Mesendoderm (in vitro differentiated cells): Measurements from ENCODE around the gene RNU1-4.
"Not testable (repeated sequence)": the region's sequence is repeated elsewhere in the genome, so short reads cannot be mapped to it uniquely, and the experiment has no call there.

ENCODE experiments used
- DNase-seq: peaks from one replicate; pipeline ENCODE4 v3.0.0; 2013
- H2AK5ac ChIP-seq: 2 replicates; pipeline ENCODE4 v1.6.1; 2013; ENCODE audit warnings: low read length, inconsistent platforms
- H2BK120ac ChIP-seq: 2 replicates; pipeline ENCODE4 v1.6.1; 2013; ENCODE audit warnings: low read depth, mild to moderate bottlenecking, low read length, moderate library complexity, mixed read lengths
- H2BK15ac ChIP-seq: replicated peaks from 2 replicates; pipeline ENCODE4 v1.6.1; 2013; ENCODE audit warnings: low read depth, mild to moderate bottlenecking, moderate library complexity
- H2BK5ac ChIP-seq: 2 replicates; pipeline ENCODE4 v1.6.1; 2013; ENCODE audit warnings: low read length, inconsistent platforms
- H3K18ac ChIP-seq: 2 replicates; pipeline ENCODE4 v1.6.1; 2013; ENCODE audit warnings: mild to moderate bottlenecking, low read length, mixed read lengths
- H3K23ac ChIP-seq: one replicate; pipeline ENCODE4 v1.6.1; 2013; ENCODE audit warnings: low read length
- H3K27ac ChIP-seq: 2 replicates; pipeline ENCODE4 v1.5.1; 2013; ENCODE audit warnings: low read depth, mild to moderate bottlenecking, inconsistent platforms, low read length, moderate library complexity
- H3K27me3 ChIP-seq: 2 replicates; pipeline ENCODE4 v1.6.1; 2013; ENCODE audit warnings: low read length, control low read depth, mild to moderate bottlenecking, inconsistent platforms; ENCODE audit not compliant: insufficient read depth, poor library complexity
- H3K36me3 ChIP-seq: 2 replicates; pipeline ENCODE4 v1.6.1; 2013; ENCODE audit warnings: low read length, inconsistent platforms; ENCODE audit not compliant: control insufficient read depth, insufficient read depth
- H3K4ac ChIP-seq: one replicate; pipeline ENCODE4 v1.6.1; 2013; ENCODE audit warnings: low read depth, mild to moderate bottlenecking, low read length, moderate library complexity
- H3K4me1 ChIP-seq: 2 replicates; pipeline ENCODE4 v1.6.1; 2013; ENCODE audit warnings: low read depth, low read length, inconsistent platforms; ENCODE audit not compliant: control insufficient read depth
- H3K4me2 ChIP-seq: 2 replicates; pipeline ENCODE4 v1.6.1; 2013; ENCODE audit warnings: low read length
- H3K4me3 ChIP-seq: 2 replicates; pipeline ENCODE4 v1.5.1; 2013; ENCODE audit warnings: mild to moderate bottlenecking, low read length
- H3K56ac ChIP-seq: one replicate; pipeline ENCODE4 v1.6.1; 2013; ENCODE audit warnings: low read length
- H3K79me1 ChIP-seq: 2 replicates; pipeline ENCODE4 v1.6.1; 2013; ENCODE audit warnings: low read length, inconsistent platforms
- H3K79me2 ChIP-seq: 2 replicates; pipeline ENCODE4 v1.6.1; 2013; ENCODE audit warnings: mild to moderate bottlenecking, low read length; ENCODE audit not compliant: control insufficient read depth, insufficient read depth
- H3K9ac ChIP-seq: 2 replicates; pipeline ENCODE4 v1.6.1; 2013; ENCODE audit warnings: low read length, inconsistent platforms
- H4K5ac ChIP-seq: one replicate; pipeline ENCODE4 v1.6.1; 2013; ENCODE audit warnings: low read length
- H4K8ac ChIP-seq: one replicate; pipeline ENCODE4 v1.6.1; 2013; ENCODE audit warnings: low read depth, mild to moderate bottlenecking, control low read depth, low read length, moderate library complexity
- WGBS: extraction: QIAGEN DNeasy Blood & Tissue Kit; methylation state at CpG from one replicate; pipeline ENCODE4 v1.1.7; 2013; ENCODE audit warnings: low lambda C conversion rate, missing lambda C conversion rate; ENCODE audit not compliant: insufficient coverage; ENCODE audit errors: extremely low coverage; 5-methylcytosine and 5-hydroxymethylcytosine counted together

RNU1-4 gene

DNA sequence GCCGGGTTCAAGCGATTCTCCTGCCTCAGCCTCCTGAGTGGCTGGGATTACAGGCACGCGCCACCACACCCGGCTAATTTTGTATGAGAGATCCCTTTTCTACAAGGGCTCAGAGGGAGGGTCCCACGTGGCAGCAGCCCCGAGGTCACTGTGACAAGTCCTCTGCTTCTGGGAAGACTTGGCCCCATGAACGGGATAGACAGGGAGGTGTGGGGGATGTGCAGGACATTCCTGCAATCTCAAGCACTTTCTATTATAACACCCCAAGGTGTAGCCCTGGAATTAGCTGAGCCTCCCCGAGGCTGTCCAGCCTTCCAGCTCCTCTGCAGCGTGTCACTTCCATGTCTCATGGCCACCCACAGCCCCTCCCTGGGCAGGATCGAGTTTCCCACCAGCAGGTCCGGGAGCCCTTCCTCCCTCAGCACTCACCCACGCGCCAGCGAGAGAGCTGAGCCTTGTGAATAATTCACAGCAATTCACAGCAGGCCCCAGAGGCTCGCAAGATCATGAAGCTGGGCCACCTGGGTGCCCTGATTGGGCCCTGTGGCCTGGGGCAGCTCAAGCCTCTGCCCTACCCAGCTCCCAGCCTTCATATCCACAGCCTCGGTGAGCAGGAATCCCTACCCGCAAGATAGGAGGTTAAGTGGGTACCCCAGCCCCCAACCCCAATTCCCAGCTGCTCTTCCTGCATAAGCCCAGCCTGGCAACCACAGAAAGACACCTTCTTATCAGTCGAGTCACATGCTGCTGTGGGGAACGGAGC is 22.8 kb upstream of the RNU1-4 start:
- Histone ChIP-seq H3K4me2 (no peak overlapping the region), H3K18ac (no peak overlapping the region), H3K79me2 (no peaks in the 10 kb centered on the region), H3K79me1 (no peaks in the 10 kb centered on the region), H2BK15ac (no peak overlapping the region), H3K27me3 (no peaks in the 10 kb centered on the region), H3K4me1 (no peaks in the 10 kb centered on the region), H3K9ac (no peak overlapping the region), H3K36me3 (no peaks in the 10 kb centered on the region), H4K8ac (no peak overlapping the region), H2AK5ac (no peak overlapping the region), H2BK120ac (no peak overlapping the region), H4K5ac (no peak overlapping the region), H3K4ac (no peak overlapping the region), H2BK5ac (no peak overlapping the region), H3K4me3 (no peak overlapping the region), H3K56ac (no peak overlapping the region), H3K23ac (no peak overlapping the region), H3K27ac (no peak overlapping the region)
- no CpG with 5 or more reads among the region's 20 CpGs for WGBS
- no peak for DNase-seq

DNA sequence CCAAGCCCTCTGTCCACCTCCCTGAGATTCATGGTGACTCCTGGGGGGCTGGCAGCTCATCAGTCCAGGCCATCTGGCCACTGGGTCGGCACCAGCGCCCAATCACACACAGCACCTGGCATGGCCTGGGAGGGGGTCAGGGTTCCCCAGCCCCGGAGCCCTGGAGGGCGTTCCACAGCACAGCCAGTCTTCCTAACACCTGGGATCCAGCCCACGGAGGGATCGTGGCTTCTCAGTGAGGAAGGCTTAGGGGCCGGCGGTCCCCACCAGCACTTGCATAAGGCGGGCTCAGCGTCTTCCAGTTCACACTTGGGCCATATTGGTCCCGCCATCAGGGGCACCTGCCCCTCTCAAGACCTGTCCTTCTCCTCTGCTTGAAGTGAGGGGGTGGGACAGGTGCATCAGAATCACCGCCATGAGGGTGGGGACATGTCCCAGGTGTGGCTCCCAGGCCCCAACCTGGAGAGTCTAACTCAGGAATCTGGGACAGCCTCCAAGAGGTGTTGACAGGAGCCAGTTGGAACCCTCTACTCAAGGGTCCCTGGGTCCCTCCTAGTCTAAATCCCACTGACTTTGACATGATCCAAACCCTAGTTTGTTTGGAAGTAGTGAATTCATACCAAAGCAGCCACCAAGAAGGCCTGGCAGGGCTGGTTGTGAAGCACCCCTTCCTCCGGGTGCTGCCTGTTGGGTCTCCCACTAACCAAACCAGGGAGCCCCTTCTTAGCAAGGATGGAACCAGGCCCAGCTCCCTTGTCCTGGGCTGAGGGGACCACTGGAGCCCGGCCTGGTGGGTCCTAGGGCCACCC is 22.0 kb upstream of the RNU1-4 start:
- H2BK15ac ChIP-seq, H3K36me3 ChIP-seq, H3K4me1 ChIP-seq, H3K56ac ChIP-seq, DNase-seq, H3K18ac ChIP-seq, H3K27ac ChIP-seq, H2BK120ac ChIP-seq, H3K27me3 ChIP-seq, H3K9ac ChIP-seq, H4K5ac ChIP-seq, H3K4me3 ChIP-seq, H2BK5ac ChIP-seq, H3K79me1 ChIP-seq, H3K4me2 ChIP-seq, H3K79me2 ChIP-seq, H3K4ac ChIP-seq, H4K8ac ChIP-seq, H3K23ac ChIP-seq: not testable (repeated sequence)
- WGBS = no CpG with 5 or more reads among the region's 14 CpGs
- peak overlapping the region; percentile 23 for H2AK5ac ChIP-seq

DNA sequence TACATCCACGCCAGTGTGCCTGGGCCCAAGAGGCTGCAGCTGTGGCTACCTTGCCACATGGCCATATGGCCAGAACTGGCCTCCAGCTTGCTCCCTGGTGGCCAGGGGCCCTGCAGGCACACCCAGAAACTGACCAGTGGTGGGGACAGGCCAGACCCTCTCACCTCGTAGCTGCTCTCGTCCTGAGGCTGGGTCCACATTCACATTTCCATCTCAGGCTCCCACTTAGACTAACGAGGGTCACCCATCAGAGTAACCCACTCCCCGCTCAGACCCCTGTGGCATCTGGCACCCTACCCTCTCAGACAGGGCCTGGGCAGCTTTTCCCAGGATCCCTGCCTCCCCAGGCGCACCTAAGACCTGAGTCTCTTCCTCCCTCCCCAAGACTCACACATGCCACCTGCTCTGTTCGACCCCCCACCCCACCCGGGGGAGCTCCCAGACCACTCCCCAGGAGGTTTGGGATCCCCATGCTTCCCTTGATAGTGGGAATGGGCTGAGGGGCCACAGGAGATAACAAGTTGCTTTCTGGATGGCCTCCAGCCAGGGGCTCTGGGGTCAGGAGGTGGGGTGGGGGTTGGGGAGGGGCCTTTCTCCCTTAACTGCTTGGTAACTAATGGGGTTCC is 21.3 kb upstream of the RNU1-4 start:
- Histone ChIP-seq H3K27ac (no peak overlapping the region), H3K27me3 (no peaks in the 10 kb centered on the region), H2AK5ac (peak overlapping the region; percentile 23), H3K4me3 (no peak overlapping the region), H3K79me1 (no peaks in the 10 kb centered on the region), H2BK120ac (no peak overlapping the region), H3K36me3 (no peaks in the 10 kb centered on the region), H3K23ac (no peak overlapping the region), H3K56ac (no peak overlapping the region), H3K4me1 (no peaks in the 10 kb centered on the region), H3K18ac (no peak overlapping the region), H2BK15ac (no peak overlapping the region), H2BK5ac (no peak overlapping the region), H4K8ac (no peak overlapping the region), H3K4ac (no peak overlapping the region), H3K79me2 (no peaks in the 10 kb centered on the region), H3K9ac (no peak overlapping the region), H3K4me2 (no peak overlapping the region), H4K5ac (no peak overlapping the region)
- no CpG with 5 or more reads among the region's 8 CpGs for WGBS
- no peak for DNase-seq

DNA sequence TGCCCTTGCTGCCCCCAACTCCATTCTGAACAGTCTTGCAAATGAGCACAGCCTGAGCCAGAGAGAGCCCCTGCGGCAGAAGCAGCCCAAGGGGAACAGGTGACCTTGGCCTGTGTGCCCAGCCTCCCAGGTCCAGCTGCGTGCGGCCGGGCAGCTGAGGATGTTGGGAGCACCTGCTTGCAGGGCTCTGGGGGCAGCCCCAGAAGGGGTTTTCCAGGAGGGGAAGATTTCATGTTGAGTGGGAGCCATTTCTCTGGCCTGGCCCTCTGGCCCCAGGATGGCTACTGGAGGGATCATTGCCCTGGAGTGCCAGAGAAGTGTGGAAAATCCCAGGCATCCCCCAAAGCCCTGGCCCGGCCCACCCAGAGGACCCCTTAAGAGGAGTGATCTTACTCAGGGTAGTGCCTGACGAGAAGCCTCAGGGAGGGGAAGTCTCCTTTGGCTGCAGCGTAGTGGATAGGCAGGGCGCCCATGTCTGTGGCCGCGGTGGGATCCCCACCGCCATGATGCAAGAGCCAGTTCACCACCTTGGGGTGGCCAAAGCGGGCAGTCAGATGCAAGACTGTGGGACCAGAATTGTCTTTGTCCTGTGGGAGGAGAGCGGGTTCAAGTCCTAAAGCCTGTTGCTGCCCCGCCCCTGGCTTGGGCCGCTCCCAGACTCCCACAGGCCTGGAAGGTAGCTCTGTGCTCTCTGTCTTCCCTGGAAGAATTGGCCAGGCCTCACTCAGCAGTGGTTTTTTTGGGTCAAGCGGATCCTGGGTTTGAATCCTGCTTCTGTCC is 20.6 kb upstream of the RNU1-4 start:
- no peak for DNase-seq
- Histone ChIP-seq H2BK5ac (no peak overlapping the region), H3K27me3 (no peaks in the 10 kb centered on the region), H3K18ac (no peak overlapping the region), H3K27ac (no peak overlapping the region), H3K56ac (no peak overlapping the region), H2BK15ac (no peak overlapping the region), H4K8ac (no peak overlapping the region), H3K4me3 (no peak overlapping the region), H3K4me2 (no peak overlapping the region), H2AK5ac (no peak overlapping the region), H3K4ac (no peak overlapping the region), H4K5ac (no peak overlapping the region), H3K79me2 (no peaks in the 10 kb centered on the region), H3K4me1 (no peaks in the 10 kb centered on the region), H2BK120ac (no peak overlapping the region), H3K36me3 (no peaks in the 10 kb centered on the region), H3K9ac (no peak overlapping the region), H3K23ac (no peak overlapping the region), H3K79me1 (no peaks in the 10 kb centered on the region)
- WGBS = no CpG with 5 or more reads among the region's 16 CpGs

DNA sequence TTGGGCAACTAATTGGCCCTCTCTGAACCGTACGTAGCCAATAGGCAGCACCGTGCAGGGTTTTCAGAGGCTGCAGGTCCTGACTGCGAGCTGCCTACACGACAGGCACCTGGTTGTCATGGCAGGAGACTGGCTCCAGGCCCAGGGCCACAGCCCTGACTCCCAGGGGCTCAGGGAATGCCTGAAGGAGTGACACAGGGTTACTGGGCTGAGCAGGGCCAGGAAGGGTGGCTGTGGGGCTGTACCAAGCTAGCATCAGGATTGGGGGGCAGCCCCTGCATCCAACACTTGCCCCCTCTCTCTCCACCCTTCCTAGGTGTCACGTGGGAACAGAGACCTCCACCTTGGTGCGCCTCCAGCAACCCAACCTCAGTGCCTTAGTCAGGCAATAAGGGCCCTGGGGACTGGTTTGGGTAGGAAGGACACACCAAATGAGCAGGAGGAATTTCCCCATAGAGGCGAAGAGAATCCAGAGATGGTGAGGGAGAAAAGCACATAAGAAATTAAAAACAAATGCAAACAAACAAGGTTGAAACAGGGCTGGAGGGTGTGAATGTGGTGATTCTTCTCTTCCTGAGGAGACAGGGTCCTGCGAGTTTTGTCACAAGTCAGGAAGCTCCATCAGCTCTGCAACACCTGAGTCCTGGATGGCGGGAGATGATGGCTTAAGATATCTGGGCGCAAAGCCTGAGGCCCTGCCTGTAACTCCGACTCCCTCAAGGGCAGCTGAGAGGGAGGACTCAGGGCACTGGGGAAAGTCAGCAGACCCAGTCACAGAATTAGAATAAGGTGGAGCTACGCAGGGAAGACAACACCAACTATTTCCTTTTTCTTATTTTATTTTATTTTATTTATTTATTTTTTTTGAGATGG is 19.7 kb upstream of the RNU1-4 start:
- no peak for DNase-seq

More for the DNA sequence above, 19.7 kb upstream of the RNU1-4 start:
- H3K27ac ChIP-seq = no peak overlapping the region
- H2BK15ac ChIP-seq = no peak overlapping the region
- H3K79me1 ChIP-seq = no peaks in the 10 kb centered on the region
- H3K56ac ChIP-seq = no peak overlapping the region
- no CpG with 5 or more reads among the region's 13 CpGs for WGBS
- no peak overlapping the region for H4K8ac ChIP-seq
- H3K36me3 ChIP-seq = no peaks in the 10 kb centered on the region
- no peaks in the 10 kb centered on the region for H3K4me1 ChIP-seq
- H3K4ac ChIP-seq = no peak overlapping the region
- no peak overlapping the region for H3K9ac ChIP-seq
- no peak overlapping the region for H2BK120ac ChIP-seq
- no peak overlapping the region for H3K4me3 ChIP-seq
- no peak overlapping the region for H3K23ac ChIP-seq
- H2BK5ac ChIP-seq = no peak overlapping the region
- no peak overlapping the region for H3K18ac ChIP-seq
- H2AK5ac ChIP-seq = no peak overlapping the region
- no peak overlapping the region for H4K5ac ChIP-seq
- peaks cover 1% of the 10 kb centered on the region for H3K27me3 ChIP-seq
- H3K79me2 ChIP-seq = no peaks in the 10 kb centered on the region
- H3K4me2 ChIP-seq = no peak overlapping the region
